GM18873 (cell line): ENCODE results near the gene KDSR.
A peak's percentile ranks its signal among the peaks of the same experiment; 100 is the strongest.

Source experiments
- ATAC-seq: cut with Tn5 transposase; IDR thresholded peaks from one replicate; pipeline ENCODE4 v1.9.1; 2021; ENCODE audit warnings: mild to moderate bottlenecking, moderate library complexity, moderate number of reproducible peaks; ENCODE audit not compliant: unreplicated experiment, low FRiP score

KDSR gene, protein sequence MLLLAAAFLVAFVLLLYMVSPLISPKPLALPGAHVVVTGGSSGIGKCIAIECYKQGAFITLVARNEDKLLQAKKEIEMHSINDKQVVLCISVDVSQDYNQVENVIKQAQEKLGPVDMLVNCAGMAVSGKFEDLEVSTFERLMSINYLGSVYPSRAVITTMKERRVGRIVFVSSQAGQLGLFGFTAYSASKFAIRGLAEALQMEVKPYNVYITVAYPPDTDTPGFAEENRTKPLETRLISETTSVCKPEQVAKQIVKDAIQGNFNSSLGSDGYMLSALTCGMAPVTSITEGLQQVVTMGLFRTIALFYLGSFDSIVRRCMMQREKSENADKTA

DNA sequence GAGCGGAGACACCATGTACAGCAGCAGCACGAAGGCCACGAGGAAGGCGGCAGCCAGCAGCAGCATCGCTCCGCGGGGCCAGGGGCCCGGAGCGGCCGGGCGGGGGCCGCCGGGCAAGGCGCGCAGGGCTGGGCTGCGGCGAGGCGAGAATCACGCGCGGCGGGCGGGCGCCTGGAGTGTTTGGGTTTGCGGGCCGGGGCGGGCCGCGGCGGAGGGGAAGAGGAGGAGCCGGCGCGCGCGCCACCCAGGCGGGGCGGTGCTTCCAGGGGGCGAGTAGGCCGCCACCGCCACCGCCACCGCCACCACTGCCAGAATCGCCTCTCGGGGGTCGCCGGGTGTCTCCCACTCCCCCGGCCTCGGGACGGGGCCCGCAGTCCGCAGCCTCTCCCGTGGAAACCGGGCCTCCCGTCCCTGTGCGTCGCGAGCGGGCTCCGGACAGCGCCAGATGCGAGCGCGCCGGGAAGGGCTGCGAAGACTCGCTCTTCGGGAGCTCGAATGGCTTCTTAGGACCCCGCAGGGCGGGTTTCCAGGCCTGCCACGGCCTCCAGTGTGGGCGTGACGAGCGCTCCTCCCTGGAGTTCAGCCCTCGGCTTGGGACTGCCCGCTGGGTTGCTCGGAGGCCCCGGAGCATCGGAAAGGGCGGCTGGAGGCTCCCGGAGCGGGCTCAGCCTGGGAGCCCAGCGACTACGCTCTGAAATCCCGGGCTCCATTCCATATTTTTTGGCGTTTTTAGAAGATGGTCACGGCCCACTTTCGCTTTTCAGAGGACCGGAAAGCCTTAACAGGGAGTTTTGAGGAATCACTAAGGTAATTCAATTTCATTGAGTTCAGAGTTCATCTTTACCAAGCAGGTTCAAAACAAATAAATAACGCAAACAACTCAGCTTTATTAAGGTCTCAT is at the start of gene KDSR:
Gene KDSR, minus strand, starts transcription at position 154 of the 901 bp plus-strand sequence. Its CDS starts 88 bp downstream, at position 66.
- peak; percentile 75 for ATAC-seq

DNA sequence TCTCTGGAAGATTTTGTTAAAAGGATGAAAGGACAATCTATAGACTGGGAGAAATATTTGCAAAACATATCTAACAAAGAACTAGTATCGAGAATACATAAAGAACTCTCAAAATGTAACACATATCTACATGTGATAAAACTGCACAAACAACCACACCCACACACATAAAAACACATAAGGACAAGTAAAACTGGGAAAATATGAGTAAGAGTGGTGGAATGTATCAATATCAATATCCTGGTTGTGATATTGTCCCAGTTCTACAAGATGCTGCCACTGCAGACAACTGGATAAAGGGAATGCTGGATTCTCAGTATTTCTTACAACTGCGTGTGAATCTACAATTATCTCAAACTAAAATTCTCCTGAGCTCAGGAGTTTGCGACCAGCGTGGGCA is 45.9 kb upstream of the KDSR start:
- ATAC-seq, result no peak

DNA sequence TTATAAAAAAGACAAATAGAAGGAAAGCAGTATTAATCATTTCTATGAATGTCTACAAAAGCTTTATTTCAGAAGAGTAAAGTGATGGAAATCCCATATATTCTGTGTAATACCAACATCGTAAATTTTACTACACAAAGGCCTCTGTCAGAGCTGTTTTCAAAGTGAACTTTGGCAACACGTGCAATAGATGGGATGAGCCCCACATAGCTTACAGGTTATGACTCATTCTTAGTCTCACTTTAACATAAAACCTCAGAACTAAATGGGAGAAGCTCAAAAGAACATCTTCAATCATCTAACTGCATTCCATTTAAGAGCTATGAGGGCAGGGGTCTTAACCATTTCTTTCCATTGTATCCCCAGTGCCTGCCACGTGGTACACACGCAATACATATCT is 43.8 kb upstream of the KDSR start:
- no peak for ATAC-seq

DNA sequence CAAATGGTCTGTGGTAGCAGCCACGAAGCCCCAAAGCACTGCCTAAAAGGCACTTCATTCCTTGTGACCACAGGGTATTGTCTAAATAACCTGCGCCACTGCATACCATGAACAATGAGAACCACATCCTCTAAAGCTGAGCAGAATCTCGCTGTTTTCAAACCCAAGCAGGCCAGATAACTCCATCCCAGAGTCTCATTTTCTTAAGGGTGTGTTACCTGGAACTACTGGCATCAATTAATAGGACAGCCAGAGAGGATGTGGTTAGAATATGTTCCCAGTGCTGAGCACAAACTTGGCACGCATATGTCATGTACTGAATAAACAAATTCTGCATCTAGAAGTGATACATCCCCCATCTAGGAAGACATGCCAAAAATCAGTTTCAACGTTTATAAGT is 42.3 kb upstream of the KDSR start:
- ATAC-seq, result no peak

DNA sequence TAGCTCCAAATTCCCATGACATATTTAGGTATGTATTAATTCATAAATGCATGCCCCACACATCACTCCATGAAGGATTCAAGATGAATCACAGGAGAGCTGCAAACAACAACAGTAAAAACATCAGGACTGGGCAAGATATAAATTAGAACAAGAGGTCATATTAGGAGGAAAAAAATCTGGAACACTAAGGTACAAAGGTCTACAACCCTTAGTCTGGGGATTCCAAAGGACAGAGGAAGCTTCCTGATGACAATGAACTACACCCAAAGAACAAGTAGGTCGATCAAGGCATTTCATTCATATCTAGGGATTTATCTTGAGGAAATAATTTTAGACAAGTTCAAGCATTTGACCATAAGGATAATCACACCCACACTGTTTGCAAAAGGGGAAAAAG is 40.7 kb upstream of the KDSR start:
- no peak for ATAC-seq

DNA sequence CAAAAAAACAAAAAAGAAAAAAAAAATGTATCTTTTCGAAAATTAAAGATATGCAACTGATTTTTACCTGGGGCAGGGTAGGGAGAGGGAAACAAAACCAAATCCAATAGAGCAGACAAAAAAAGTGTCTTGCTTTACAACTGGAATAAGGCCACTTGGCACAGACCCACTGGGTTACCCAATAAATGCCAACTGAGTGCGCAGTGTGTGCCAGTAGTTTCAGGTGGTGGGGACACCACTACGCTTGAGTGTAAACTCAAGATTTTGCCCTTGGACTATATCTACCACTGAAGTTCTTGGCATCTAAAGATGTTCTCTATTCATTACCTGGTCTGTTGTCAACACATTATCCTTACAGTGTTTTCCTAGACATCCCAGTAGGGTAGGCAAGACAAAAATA is 39.0 kb upstream of the KDSR start:
- ATAC-seq, result no peak

DNA sequence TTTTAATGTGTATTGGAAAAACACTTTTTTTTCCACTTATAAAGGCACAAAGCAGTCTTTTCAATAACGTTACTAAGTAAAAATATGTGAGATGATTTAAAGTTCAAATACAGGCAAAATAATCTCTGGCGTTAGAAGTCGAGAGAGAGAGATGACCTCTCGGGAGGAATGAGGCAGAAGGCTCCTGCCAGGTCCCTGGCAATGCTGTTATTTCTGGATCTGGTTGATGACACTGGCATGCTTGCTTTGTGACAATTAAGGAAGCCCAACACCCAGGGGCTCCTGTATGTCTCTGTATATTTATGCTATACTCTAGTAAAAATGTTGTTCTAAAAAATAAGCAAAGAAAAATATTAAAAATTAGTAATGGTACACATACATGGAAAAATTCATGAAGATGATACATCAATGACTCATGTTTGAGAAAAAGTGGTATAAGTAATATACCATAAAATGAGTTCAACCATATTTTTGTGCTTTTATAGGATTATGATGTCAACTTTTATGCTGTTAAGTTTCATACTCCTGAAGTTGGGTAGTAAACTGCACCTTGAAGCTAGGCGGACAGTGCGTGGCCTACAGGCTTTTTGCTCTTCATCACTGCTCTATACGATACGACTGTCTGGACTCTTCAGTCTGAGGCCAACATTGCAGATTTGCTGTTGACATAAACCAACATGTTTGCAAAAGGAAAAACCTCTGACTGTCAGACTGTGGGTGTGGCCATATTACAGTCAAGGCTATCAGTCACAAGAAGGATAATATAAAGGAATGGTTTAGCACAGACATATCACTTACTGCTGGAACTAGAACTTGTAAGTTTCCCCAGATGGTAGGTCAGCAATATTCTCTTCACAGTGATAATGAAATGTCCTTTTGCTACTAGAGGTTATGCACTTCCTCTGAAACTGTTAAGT is 35.5 kb upstream of the KDSR start:
- no peak for ATAC-seq

DNA sequence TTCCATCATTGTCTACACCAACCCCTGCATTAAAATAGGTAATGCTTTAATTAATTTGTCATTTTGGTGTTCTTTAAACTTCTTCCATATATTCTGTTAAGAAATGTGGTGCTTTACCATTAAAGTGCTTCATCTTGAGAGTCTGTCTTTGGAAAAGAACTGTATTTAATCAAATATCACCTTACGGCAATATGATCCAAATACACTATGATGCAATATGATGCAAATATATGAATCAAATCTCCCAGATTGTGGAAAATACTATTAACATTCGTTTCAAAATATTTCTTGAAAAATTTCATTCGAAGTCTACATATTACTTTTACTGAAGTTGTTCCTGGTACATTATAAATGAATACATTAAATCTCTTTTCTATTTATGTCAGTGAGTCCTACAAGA is 32.3 kb upstream of the KDSR start:
- ATAC-seq, result no peak

DNA sequence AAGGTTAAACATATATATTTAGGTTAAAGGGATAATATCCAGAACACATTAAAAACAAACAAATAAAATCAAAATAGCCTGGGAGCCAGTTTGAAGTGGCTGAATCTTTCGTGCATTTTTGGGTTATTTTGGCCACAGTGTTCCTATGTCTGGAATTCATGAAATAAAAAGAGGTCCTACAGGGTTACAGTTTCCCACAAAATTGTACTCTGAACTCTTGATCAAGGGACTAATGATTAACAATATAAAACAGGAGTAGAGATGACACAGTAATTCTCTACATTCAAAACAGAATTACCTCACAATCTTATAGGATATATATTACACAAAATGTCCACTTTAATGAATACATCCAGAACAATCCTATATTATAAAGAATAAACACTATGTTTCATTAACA is 30.3 kb upstream of the KDSR start:
- no peak for ATAC-seq

DNA sequence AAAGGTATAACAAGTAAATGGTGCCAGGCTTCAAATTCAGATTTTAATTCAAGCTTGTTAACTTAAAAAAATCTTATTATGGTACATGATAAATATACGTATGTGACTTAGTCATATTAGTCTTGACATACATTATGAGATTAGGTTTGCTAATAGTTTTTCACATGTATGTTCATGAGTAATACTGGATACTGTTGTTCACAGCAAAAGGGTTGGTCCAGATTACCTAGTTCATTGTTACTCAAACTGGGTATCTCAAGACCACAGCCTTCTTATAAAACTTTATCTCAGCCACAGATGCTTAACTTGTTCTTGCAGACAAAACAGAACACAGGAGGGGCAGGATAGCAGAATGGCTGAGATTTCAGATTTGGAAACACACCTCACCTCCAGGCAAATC is 28.5 kb upstream of the KDSR start:
- no peak for ATAC-seq

DNA sequence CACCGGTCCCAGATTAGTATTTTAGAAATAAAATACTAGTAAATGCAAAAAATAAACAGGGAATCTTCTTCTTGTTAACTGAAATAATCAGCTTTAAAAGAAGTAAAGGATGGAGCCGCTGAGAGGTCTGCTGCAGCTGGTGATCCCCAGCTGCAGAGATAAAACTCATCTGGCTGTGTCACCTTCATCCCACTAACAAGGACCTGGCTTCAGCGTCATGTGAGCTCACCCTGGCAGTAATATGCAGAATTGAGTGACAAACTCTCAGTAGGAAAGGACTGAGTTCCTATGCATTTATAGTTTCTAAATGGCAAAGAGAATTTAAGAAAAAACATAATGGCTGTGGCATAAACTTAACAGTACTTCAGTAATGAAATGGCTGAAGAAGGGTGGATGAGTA is 27.9 kb upstream of the KDSR start:
- no peak for ATAC-seq

DNA sequence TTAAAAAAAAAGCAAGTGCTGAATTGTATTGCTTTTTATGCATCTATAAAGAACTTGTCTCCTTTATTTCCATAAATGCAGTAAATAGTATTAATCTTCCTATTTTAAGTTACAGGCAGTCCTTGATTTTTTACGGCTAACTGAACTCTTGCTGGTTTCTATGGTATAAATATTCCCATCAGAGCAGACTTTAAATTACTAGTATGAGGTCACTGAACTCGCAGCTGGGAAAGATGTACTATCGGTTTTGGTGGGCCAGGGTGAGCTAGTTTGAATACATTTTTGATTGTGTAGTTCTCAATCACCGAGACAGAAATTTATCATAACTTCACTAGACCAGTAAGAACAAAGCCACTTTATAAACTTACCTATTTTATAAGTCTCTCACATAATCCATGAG is 20.9 kb upstream of the KDSR start:
- no peak for ATAC-seq

DNA sequence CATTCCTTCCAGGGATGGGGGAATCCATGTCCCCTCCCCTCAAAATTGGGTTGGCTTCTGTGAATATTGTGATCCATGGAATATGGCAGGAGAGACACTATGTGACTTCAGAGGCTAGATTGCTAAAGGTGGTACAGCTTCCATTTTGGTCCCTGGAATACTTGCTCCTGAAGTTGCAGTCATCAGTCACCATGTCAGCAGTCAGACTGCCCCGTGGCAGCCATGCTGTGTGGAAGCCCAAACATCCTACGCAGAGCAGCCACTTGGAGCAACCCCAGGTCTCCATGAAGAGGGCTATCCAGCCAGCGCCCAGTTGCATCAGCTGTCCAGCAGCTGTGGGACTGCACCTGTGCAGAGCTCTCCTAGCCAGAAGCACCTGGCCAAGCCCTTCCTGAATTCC is 15.8 kb upstream of the KDSR start:
- ATAC-seq, result no peak

DNA sequence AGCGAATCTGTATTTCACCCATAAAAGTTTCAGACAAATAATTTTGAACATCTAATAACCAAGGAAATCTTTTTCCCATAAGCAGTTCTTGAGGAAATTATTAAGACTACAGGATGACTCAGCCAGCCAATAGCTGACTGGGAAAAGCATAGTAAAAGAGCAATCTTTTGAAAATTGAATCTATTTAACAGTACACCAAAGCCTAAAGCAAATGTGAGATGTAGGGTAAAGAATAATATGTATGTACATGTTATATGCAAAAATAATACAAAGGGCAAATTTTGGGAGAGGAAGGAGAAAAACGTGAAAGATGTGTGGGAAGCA is 12.6 kb upstream of the KDSR start:
- ATAC-seq, result no peak

DNA sequence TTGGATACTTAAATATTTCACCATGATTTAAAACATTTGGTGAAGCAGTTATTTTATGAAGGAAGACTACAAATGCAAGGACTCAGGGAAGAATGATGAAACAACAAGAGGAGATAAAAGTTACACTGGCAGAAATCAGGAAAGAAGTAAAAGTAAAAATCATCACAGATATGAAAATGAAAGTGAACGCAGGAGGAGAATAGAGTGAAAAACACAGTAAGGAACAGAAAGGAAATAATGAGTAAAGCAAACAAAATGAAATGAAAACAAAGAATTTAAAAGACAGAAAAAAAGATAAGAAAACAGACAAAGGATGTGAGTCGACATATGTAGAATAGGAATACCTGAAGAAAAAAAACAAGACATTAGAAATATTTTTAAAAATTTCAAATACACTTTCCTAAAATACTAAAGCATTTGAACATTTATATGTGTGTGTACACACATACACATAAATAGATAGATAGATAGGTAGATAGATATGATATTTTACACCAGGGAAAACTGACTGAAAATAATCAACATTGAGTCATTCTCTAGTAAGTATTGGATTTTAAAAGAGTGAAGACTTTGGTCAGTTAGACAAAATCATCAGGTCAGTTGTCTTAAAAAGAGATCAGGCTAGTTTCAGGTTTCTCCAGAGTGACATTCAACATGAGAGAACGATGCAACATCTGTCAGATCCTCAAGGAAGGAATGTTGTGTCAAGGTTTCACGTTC is 12.1 kb upstream of the KDSR start:
- ATAC-seq, result no peak

DNA sequence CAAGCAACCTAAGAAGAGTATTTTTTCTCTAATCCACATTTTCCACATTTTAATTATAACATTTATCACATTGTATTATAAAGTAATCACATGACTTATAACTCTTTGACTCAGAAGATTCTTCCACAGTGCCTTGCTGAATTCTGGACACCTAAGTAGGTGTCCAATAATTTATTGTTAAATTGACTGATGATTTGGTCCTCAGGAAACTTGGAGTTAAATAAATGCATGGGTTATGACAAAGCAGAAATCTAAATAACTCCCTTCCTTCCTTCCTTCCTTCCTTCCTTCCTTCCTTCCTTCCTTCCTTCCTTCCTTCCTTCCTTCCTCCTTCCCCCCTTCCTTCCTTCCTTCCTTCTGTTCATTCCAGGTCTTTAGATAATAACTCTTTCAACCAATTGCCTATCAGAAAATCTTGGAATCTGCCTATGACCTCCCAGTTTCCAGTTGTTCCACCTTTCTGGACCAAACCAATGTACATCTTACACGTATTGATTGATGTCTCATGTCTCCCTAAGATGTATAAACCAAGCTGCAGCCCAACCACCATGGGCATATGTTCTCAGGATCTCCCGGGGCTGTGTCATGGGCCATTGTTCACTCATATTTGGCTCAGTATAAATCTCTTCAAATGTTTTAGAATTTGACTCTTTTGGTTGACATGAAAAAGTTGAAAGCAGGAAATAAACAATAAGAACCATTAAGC is 10.4 kb upstream of the KDSR start:
- ATAC-seq, result no peak

DNA sequence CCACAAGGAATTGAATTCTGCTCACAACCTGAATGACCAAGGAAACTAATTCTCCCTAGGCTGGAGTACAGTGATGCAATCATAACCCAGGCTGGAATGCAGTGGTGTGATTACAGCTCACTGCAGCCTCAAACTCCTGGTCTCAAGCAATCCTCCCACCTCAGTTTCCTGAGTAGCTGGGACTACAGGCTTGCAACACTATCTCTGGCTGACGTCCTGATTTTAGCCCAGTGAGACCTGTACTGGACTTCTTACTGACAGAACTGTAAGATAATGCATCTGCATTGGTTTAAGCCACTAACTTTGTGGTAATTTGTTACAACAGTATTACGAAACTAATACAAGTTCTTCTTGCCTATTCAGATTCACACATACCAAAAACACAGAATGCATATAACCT is 9.5 kb upstream of the KDSR start:
- ATAC-seq, result no peak

DNA sequence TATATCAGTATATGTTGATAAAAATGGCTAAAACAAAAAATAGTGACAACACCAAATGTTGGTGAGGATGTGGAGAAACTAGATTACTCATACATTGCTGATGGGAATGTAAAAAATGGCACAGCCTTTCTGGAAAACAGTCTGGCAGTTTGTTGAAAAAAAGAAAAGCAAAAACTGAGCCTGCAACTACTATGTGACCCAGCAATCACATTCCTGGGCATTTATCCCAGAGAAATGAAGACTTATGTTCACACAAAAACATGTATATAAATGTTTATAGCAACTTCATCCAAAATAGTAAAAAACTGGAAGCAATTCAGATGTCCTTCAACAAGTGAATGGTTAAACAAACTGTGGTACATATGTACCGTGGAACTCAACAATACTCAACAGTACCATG is 7.5 kb upstream of the KDSR start:
- no peak for ATAC-seq

DNA sequence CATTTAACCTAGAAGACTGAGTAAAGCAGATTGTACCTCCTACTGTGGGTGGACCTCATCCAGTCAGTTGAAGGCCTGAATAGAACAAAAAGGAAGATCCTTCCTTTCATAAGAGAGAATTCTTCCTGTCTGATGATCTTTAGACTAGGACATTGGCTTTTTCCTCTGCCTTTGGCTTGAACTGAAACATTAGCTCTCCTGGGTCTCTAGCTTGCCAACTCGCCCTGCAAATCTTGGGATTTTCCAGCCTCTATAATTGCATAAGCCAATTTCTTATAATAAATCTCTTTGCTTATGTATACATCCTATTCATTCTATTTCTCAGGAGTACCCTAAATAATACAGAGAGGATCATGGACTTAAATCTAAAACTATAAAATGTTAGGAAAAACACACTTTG is 6.2 kb upstream of the KDSR start:
- no peak for ATAC-seq

DNA sequence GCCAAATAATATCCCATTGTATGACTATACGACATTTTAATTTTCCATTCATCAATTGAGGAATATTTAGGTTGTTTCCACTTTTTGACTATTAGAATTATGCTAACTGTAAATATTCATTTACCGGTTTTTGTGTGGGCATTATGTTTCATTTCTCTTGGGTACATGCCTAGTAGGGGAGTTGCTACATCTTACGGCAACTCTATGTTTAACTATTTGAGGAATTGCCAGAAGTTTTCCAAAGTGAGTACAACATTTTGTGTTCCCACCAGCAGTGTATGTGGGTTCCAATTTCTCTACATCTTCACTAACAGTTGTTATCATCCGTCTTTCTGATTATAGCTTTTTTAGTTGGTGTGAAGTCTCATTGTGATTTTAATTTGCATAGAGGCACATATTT is 1.6 kb upstream of the KDSR start:
- no peak for ATAC-seq
